ENCODE data around the gene KDM6B. TPM values are rescaled to one million over a fixed set of nuclear protein-coding genes. Genes with fewer than 3 reads are reported as not detected.
A peak's percentile ranks its signal among the peaks of the same experiment; 100 is the strongest.

The KDM6B gene
- total and polyA plus RNA-seq, 9 donors: 9.1 to 80.8 (median 53.5) TPM

GRCh38 chr17:7851438-7852261, 17.6 kb downstream of the KDM6B start:
- WGBS, 3 donors: 17 to 22% (median 17%) methylated on average over 53 to 60 of the region's 60 CpGs
- no peaks in the 10 kb centered on the region for H3K36me3 ChIP-seq
- intact Hi-C loops (cut with DNase I): loop anchor here in 2 of 4 donors (2.0 to 10.0 kb wide), 3 partner anchors 17 to 109 kb away; partner anchors contain the start of gene KDM6B (in 1 of the 2)
- no peaks in the 10 kb centered on the region for H3K9me3 ChIP-seq
- TF ChIP-seq POLR2A (IDR thresholded peaks at IDR 0.05) (no peak), CTCF (IDR thresholded peaks at IDR 0.05) (peak; percentile 97 to 99 (median 98))
- H3K27me3 ChIP-seq: no peaks in the 10 kb centered on the region
- H3K4me3 ChIP-seq: no peak overlapping the region
- no peak overlapping the region for H3K27ac ChIP-seq
- DNase-seq: peak; percentile 90 to 95 (median 93)
- H3K4me1 ChIP-seq (ENCODE audit: insufficient read depth): peaks cover 5% of the 10 kb centered on the region

GRCh38 chr17:7852262-7852670, 18.2 kb downstream of the KDM6B start:
- Histone ChIP-seq H3K4me3 (no peak overlapping the region), H3K27ac (no peak overlapping the region), H3K36me3 (no peaks in the 10 kb centered on the region), H3K4me1 (ENCODE audit: insufficient read depth) (peaks cover 5% of the 10 kb centered on the region), H3K27me3 (no peaks in the 10 kb centered on the region), H3K9me3 (no peaks in the 10 kb centered on the region)
- intact Hi-C loops (cut with DNase I): loop anchor here in 2 of 4 donors (2.0 to 10.0 kb wide), 3 partner anchors 17 to 110 kb away; partner anchors contain the start of gene KDM6B (in 1 of the 2)
- peak in 4 of 5 donors; percentile 54 to 67 (median 66) for DNase-seq
- TF ChIP-seq EP300 (IDR thresholded peaks at IDR 0.05): no peak
- TF ChIP-seq POLR2A (IDR thresholded peaks at IDR 0.05): no peak
- no peak for TF ChIP-seq CTCF (IDR thresholded peaks at IDR 0.05)
- 57 to 67% (median 60%) methylated on average over 16 to 20 of the region's 20 CpGs for WGBS, 3 donors

GRCh38 chr17:7852919-7853690, 19.1 kb downstream of the KDM6B start:
- intact Hi-C loops (cut with DNase I): loop anchor here in 2 of 4 donors (2.0 to 10.0 kb wide), 3 partner anchors 18 to 111 kb away; partner anchors contain the start of gene KDM6B (in 1 of the 2)
- no peak overlapping the region for H3K4me3 ChIP-seq
- peak in 4 of 5 donors; percentile 37 to 55 (median 50) for DNase-seq
- H3K27ac ChIP-seq: no peak overlapping the region
- no peaks in the 10 kb centered on the region for H3K36me3 ChIP-seq
- H3K4me1 ChIP-seq (ENCODE audit: insufficient read depth): peaks cover 5% of the 10 kb centered on the region
- no peaks in the 10 kb centered on the region for H3K27me3 ChIP-seq
- H3K9me3 ChIP-seq: no peaks in the 10 kb centered on the region
- 74 to 79% (median 75%) methylated on average over 44 to 51 of the region's 51 CpGs for WGBS, 3 donors
- TF ChIP-seq EP300 (IDR thresholded peaks at IDR 0.05): no peak
- no peak for TF ChIP-seq CTCF (IDR thresholded peaks at IDR 0.05)
- no peak for TF ChIP-seq POLR2A (IDR thresholded peaks at IDR 0.05)

GRCh38 chr17:7853691-7854038, 19.6 kb downstream of the KDM6B start:
- peak in 3 of 5 donors; percentile 40 to 54 (median 51) for DNase-seq
- Histone ChIP-seq H3K4me1 (ENCODE audit: insufficient read depth) (peaks cover 6% of the 10 kb centered on the region), H3K4me3 (no peak overlapping the region), H3K36me3 (no peaks in the 10 kb centered on the region), H3K9me3 (no peaks in the 10 kb centered on the region), H3K27me3 (no peaks in the 10 kb centered on the region), H3K27ac (no peak overlapping the region)
- intact Hi-C loops (cut with DNase I): loop anchor here in 2 of 4 donors (2.0 to 10.0 kb wide), 3 partner anchors 19 to 111 kb away; partner anchors contain the start of gene KDM6B (in 1 of the 2)
- TF ChIP-seq EP300 (IDR thresholded peaks at IDR 0.05): no peak
- TF ChIP-seq CTCF (IDR thresholded peaks at IDR 0.05): no peak
- TF ChIP-seq POLR2A (IDR thresholded peaks at IDR 0.05): no peak
- WGBS, 3 donors: 81 to 86% (median 85%) methylated on average over 21 of the region's 21 CpGs
